Vagina (tissue), 2 donors: ENCODE results near the gene PPFIBP1. TPM values are rescaled to one million over a fixed set of nuclear protein-coding genes. Genes with fewer than 3 reads are reported as not detected.
"Not testable (repeated sequence)": the region's sequence is repeated elsewhere in the genome, so short reads cannot be mapped to it uniquely, and the experiment has no call there.

Source experiments
- DNase-seq, 2 donors: peaks; one replicate each; pipeline ENCODE4 v3.0.0-alpha.2; 2017; ENCODE audit errors: extremely low spot score in 2 of 2
- H3K27ac ChIP-seq: fragments of 200-600 bp; sonication (generic); one replicate; pipeline ENCODE4 v1.5.1; 2019
- H3K27me3 ChIP-seq: fragments of 200-600 bp; sonication (generic); one replicate; pipeline ENCODE4 v1.5.1; 2019
- H3K36me3 ChIP-seq, 2 donors: fragments of 200-600 bp; sonication (generic); one replicate each; pipeline ENCODE4 v1.5.1; 2017 to 2019
- H3K4me1 ChIP-seq: fragments of 200-600 bp; sonication (generic); one replicate; pipeline ENCODE4 v1.5.1; 2019
- H3K4me3 ChIP-seq, 2 donors: fragments of 200-600 bp; sonication (generic); 1 replicate in 1 of 2; 2 replicates in 1 of 2; pipeline ENCODE4 v1.5.1; 2016 to 2019
- H3K9me3 ChIP-seq: fragments of 200-600 bp; sonication (generic); one replicate; pipeline ENCODE4 v1.5.1; 2019
- POLR2A ChIP-seq, 2 donors: fragments of 450-650 bp; IDR thresholded peaks; one replicate each; pipeline ENCODE4 v1.6.1; 2017; ENCODE audit warnings: antibody characterized with exemption in 2 of 2, mild to moderate bottlenecking in 2 of 2, moderate library complexity in 2 of 2
- POLR2AphosphoS5 ChIP-seq, 2 donors: sonication (generic); formaldehyde crosslinking; IDR thresholded peaks; one replicate each; pipeline ENCODE4 v1.9.0; 2017; ENCODE audit warnings: antibody characterized with exemption in 2 of 2, mild to moderate bottlenecking in 2 of 2, low read depth in 1 of 2; ENCODE audit not compliant: insufficient read depth in 1 of 2
- intact Hi-C: fragments of 100-400 bp; cut with DNase I; formaldehyde crosslinking; loops from one replicate; pipeline ENCODE4 v1.15.1; 2023
- total RNA-seq: library from RNA; depleted of rRNA; stranded (reverse); fragments of >200 nt; gene quantifications from one replicate; pipeline ENCODE4 v1.2.3, GENCODE V29; 2016
- TF ChIP-seq, protein P1 (sequence below), 3 experiments: fragments of 450-650 bp in 2 of 3; fragments of 200-600 bp in 1 of 3; sonication (generic) in 1 of 3; IDR thresholded peaks; one replicate each; pipeline ENCODE4 v1.5.1; 2017 to 2019; ENCODE audit warnings: antibody characterized with exemption in 3 of 3, mild to moderate bottlenecking in 2 of 3, moderate library complexity in 2 of 3

The PPFIBP1 gene
- total RNA-seq, 1 donor from 2014 or later, result 101 TPM

DNA sequence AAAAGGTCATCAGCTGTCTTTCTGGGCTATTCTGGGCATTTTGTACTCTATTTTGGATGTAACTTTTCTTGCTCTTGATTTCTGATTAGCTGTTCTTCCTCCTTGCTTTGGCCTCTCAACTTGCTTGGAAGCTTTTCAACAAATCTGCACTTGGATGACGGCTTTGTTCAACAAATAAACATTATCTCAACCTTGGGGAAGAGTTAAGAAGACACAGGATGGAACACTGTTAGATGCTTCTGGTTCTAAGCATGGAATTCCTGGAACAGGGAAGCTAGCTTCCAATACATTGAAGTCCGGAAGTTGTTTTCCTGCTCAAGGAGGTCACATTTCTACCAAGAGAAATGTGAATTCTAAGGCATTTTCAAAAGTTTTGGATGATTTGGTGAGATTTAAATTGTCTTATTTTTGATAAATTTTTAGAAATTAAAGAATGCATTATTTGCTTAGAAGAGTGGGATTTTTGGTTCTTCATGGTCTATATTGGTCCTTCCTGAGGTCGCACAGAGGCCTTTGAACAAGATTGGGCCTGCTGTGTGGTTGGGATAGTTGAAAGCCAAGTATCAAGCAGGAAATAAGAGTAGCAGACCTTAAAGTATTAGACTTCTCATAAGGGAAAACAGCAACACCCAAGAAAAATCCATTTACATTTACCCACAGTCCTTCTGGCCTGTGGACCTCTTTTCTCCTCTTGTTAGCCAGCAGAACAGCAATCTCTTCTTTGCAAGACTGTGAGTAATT is 59.2 kb downstream of the PPFIBP1 start:
- intact Hi-C loops, result no loop called here
- H3K27me3 ChIP-seq, result no peaks in the 10 kb centered on the region
- peaks cover 25% of the 10 kb centered on the region for H3K4me1 ChIP-seq

DNA sequence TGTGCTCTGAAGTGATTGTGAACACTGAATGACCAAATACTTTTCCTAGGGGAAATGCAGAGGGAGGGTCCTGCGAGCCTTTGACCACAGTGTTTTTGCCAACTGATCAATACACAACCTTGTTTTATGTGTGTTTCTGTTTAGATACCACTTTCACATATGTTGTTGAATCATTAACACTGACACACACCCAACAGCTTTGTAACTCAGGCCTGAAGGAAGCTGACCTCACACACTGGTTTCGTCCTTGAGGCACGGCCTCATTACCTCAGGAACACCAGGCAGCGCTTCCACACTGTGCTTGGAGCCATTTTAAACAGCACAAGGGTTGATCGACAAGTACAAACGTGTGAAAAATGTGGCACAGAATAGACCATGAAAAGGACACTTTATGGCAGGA is 60.0 kb downstream of the PPFIBP1 start:
- no peaks in the 10 kb centered on the region for H3K27me3 ChIP-seq

More for the DNA sequence above, 59.2 kb downstream of the PPFIBP1 start:
- no peaks in the 10 kb centered on the region for H3K9me3 ChIP-seq
- no peaks in the 10 kb centered on the region for H3K36me3 ChIP-seq
- peak overlapping the region; percentile 10 for H3K27ac ChIP-seq
- DNase-seq, result no peak
- H3K4me3 ChIP-seq, result no peak overlapping the region
- TF ChIP-seq POLR2AphosphoS5 (IDR thresholded peaks at IDR 0.05; ENCODE audit: insufficient read depth in 1 of 2, low read depth in 1 of 2) (peak in 1 of 2 donors; percentile 9), POLR2A (IDR thresholded peaks at IDR 0.05) (no peak)

DNA sequence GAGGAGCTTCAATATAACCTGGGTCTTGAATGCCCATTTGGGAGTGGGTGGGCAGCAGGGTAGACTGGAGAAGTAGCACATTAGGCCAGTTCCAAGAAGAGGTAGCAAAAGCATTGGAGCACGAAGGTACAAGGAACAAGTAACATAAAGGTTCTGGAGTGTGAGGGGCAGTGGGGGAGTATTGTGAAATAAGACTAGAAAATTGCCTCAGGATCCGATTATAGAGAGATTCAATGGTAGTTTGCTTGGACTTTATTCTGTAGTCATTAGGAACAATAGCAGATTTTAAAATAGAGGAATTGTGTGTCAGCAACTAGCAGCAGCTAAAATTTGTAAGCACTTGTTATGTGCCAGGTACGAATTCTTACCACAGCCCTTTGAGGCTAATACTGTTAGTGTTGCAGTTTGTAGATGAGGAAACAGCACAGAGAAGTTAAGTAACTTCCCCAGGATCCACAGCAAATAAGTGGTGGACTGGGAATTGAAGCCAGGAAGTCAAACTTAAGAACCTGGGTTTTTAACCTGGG is 61.8 kb downstream of the PPFIBP1 start:
- H3K27me3 ChIP-seq, result no peaks in the 10 kb centered on the region
- TF ChIP-seq, protein P1, sequence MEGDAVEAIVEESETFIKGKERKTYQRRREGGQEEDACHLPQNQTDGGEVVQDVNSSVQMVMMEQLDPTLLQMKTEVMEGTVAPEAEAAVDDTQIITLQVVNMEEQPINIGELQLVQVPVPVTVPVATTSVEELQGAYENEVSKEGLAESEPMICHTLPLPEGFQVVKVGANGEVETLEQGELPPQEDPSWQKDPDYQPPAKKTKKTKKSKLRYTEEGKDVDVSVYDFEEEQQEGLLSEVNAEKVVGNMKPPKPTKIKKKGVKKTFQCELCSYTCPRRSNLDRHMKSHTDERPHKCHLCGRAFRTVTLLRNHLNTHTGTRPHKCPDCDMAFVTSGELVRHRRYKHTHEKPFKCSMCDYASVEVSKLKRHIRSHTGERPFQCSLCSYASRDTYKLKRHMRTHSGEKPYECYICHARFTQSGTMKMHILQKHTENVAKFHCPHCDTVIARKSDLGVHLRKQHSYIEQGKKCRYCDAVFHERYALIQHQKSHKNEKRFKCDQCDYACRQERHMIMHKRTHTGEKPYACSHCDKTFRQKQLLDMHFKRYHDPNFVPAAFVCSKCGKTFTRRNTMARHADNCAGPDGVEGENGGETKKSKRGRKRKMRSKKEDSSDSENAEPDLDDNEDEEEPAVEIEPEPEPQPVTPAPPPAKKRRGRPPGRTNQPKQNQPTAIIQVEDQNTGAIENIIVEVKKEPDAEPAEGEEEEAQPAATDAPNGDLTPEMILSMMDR (IDR thresholded peaks at IDR 0.05), result no peak
- TF ChIP-seq POLR2A (IDR thresholded peaks at IDR 0.05), result no peak
- TF ChIP-seq POLR2AphosphoS5 (IDR thresholded peaks at IDR 0.05; ENCODE audit: insufficient read depth in 1 of 2, low read depth in 1 of 2), result no peak
- H3K36me3 ChIP-seq, result no peaks in the 10 kb centered on the region
- no peak overlapping the region for H3K27ac ChIP-seq
- H3K9me3 ChIP-seq, result no peaks in the 10 kb centered on the region
- no peak for DNase-seq
- no peak overlapping the region for H3K4me3 ChIP-seq
- intact Hi-C loops, result no loop called here
- H3K4me1 ChIP-seq, result peaks cover 31% of the 10 kb centered on the region

More for the DNA sequence above, 60.0 kb downstream of the PPFIBP1 start:
- no peak overlapping the region for H3K27ac ChIP-seq
- no peak for DNase-seq
- no peaks in the 10 kb centered on the region for H3K9me3 ChIP-seq
- H3K4me1 ChIP-seq, result peaks cover 29% of the 10 kb centered on the region
- H3K36me3 ChIP-seq, result no peaks in the 10 kb centered on the region
- intact Hi-C loops, result no loop called here
- TF ChIP-seq POLR2AphosphoS5 (IDR thresholded peaks at IDR 0.05; ENCODE audit: insufficient read depth in 1 of 2, low read depth in 1 of 2), result no peak
- no peak overlapping the region for H3K4me3 ChIP-seq

DNA sequence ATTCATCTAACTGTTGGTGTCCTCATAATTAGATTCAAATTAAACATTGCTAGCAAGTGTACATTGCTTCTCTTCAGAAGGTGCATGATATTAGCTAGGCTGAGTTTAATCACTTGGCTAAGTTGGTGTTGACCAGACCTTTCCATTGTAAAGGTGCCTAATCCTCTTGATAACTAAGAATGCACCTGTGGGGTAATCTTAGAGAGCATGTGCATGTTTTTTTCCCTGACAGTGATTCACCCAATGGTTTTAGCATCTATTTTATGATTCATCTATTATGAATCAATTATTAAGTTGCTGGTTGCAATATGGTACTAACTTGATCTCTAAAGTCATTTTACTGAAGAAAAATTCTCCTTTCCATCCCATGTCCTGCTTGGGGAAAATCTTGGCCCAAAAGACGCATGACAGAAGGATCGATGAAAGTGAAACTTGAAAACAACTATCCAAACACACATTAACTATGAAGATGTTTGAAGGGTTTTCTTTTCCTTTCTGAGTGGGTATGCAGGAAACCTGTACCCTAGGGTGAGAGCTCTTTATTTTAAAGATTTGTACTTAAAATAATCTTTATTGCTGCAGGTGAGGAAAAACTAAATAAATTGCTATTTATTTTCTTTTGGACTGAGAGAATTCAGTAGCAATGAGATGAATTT is 64.2 kb downstream of the PPFIBP1 start:
- H3K36me3 ChIP-seq, H3K4me3 ChIP-seq, intact Hi-C loops, H3K27me3 ChIP-seq, H3K9me3 ChIP-seq, DNase-seq, H3K27ac ChIP-seq: not testable (repeated sequence)
- peaks cover 40% of the 10 kb centered on the region for H3K4me1 ChIP-seq

DNA sequence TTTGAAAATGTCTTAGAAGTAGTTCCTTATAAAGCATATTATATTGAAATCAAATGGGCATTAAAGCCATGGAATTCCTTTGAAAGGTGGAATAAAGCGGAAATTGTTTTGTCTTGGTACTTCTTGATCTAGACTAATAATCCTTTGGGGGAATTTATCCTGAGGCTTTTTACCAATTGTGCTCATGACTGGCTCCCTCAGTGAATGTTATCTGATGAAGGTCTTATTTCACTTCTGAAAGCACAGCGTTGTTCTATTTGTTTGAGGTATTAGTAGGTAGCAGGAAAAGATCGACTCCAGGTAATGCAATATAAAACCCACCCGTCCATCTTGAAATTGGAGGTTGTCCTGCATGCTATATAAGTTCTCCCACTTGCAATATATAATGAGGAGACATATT is 64.8 kb downstream of the PPFIBP1 start:
- intact Hi-C loops, result no loop called here
- Histone ChIP-seq H3K27me3 (no peaks in the 10 kb centered on the region), H3K4me1 (peaks cover 39% of the 10 kb centered on the region)

DNA sequence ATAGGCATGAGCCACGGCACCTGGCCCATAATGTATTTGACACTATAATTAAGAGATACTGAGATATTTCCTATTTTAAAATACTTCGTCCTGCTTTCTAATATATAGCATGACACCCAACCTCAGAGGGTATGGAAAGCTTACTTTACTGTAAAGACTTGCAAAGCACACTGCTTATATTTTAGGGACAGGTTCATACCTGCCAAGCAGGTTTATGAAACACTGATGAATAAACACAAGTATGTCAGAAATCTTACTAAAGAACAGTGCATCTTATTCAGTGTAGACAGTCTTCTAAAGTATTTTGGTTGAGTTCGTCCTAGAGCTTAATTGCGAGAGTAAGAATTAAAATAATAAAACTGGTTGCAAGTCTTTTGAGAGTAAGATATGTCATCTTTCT is 65.4 kb downstream of the PPFIBP1 start:
- TF ChIP-seq POLR2AphosphoS5 (IDR thresholded peaks at IDR 0.05; ENCODE audit: insufficient read depth in 1 of 2, low read depth in 1 of 2), result peak in 1 of 2 donors; percentile 56
- no peak for TF ChIP-seq POLR2A (IDR thresholded peaks at IDR 0.05)
- peaks cover 39% of the 10 kb centered on the region for H3K4me1 ChIP-seq
- intact Hi-C loops, result no loop called here
- DNase-seq, result no peak
- no peak overlapping the region for H3K4me3 ChIP-seq
- no peaks in the 10 kb centered on the region for H3K27me3 ChIP-seq
- no peak overlapping the region for H3K27ac ChIP-seq
- no peaks in the 10 kb centered on the region for H3K9me3 ChIP-seq
- H3K36me3 ChIP-seq, result no peaks in the 10 kb centered on the region

More for the DNA sequence above, 64.8 kb downstream of the PPFIBP1 start:
- DNase-seq, result no peak
- no peaks in the 10 kb centered on the region for H3K9me3 ChIP-seq
- no peak overlapping the region for H3K27ac ChIP-seq
- H3K4me3 ChIP-seq, result no peak overlapping the region
- H3K36me3 ChIP-seq, result no peaks in the 10 kb centered on the region
- TF ChIP-seq POLR2AphosphoS5 (IDR thresholded peaks at IDR 0.05; ENCODE audit: insufficient read depth in 1 of 2, low read depth in 1 of 2) (no peak), POLR2A (IDR thresholded peaks at IDR 0.05) (no peak)
- TF ChIP-seq, protein P1 (IDR thresholded peaks at IDR 0.05), result no peak

DNA sequence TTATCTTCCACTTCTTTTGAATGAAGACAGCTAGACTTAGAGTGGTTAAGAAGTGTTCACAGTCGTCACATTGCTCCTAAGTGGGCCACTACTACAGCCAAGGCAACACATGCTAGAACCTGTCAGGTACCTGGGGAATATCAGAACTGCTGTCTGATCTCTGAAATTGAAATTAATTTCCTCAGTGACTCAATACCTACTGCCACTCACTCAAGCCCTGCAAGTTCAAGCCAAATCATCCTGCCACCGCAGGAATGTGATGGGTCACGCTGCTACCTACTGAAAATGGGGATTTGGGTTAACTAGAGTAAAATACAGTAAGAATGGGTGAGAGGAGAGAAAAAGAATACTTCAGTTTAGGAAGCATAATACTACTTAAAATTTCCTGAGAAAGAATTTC is 67.7 kb downstream of the PPFIBP1 start:
- intact Hi-C loops, H3K36me3 ChIP-seq, H3K27ac ChIP-seq, H3K27me3 ChIP-seq, H3K4me3 ChIP-seq, H3K9me3 ChIP-seq, DNase-seq: not testable (repeated sequence)
- H3K4me1 ChIP-seq, result peaks cover 44% of the 10 kb centered on the region
